Calu3 (cell line): ENCODE data around the gene GNG4. TPM values are rescaled to one million over a fixed set of nuclear protein-coding genes. Genes with fewer than 3 reads are reported as not detected.
"Not testable (repeated sequence)": the region's sequence is repeated elsewhere in the genome, so short reads cannot be mapped to it uniquely, and the experiment has no call there.

Source experiments
- BruUV-seq: library from RNA; stranded (reverse); fragments of 400-500 nt; replicated peaks from 2 replicates; lab custom pipeline; 2021; lab: Mats Ljungman, UMichigan
- CTCF ChIA-PET: fragments of 300-600 bp; sonication (Branson Sonifier 250); formaldehyde crosslinking; loops from one replicate; lab custom pipeline; 2022; ENCODE audit warnings: antibody characterized with exemption; lab: Charles Lee
- DNase-seq: peaks from one replicate; pipeline ENCODE4 v3.0.0; 2022
- H3K27ac Mint-ChIP-seq: one replicate; pipeline ENCODE4 v1.8.0; 2022; ENCODE audit warnings: mixed read lengths; ENCODE audit not compliant: unreplicated experiment
- H3K27me3 Mint-ChIP-seq: one replicate; pipeline ENCODE4 v1.8.0; 2022; ENCODE audit warnings: mixed read lengths; ENCODE audit not compliant: unreplicated experiment
- H3K36me3 Mint-ChIP-seq: one replicate; pipeline ENCODE4 v1.8.0; 2022; ENCODE audit warnings: mild to moderate bottlenecking, moderate library complexity, mixed read lengths; ENCODE audit not compliant: insufficient read depth, unreplicated experiment
- H3K4me1 Mint-ChIP-seq: one replicate; pipeline ENCODE4 v1.8.0; 2022; ENCODE audit warnings: mild to moderate bottlenecking, low read depth, mixed read lengths; ENCODE audit not compliant: unreplicated experiment
- H3K4me3 Mint-ChIP-seq: one replicate; pipeline ENCODE4 v1.8.0; 2022; ENCODE audit warnings: mild to moderate bottlenecking, low read depth, moderate library complexity, mixed read lengths; ENCODE audit not compliant: unreplicated experiment
- H3K9me3 Mint-ChIP-seq: one replicate; pipeline ENCODE4 v1.8.0; 2022; ENCODE audit warnings: low read depth, mixed read lengths; ENCODE audit not compliant: unreplicated experiment
- CTCF ChIP-seq: fragments of 200-600 bp; IDR thresholded peaks from one replicate; pipeline ENCODE4 v1.8.0; 2022; ENCODE audit warnings: antibody characterized with exemption; ENCODE audit not compliant: unreplicated experiment
- intact Hi-C: fragments of 100-400 bp; cut with micrococcal nuclease; formaldehyde crosslinking; loops from one replicate; pipeline ENCODE4 v1.10.0; 2022; ENCODE audit not compliant: unreplicated experiment
- total RNA-seq: library from RNA; stranded (reverse); gene quantifications from 2 replicates; pipeline ENCODE4 v1.2.3, GENCODE V29; 2022

The GNG4 gene
- total RNA-seq, 1 experiment from 2014 or later = 18.4 TPM

- TF ChIP-seq CTCF = no peak
- DNase-seq = no peak
- intact Hi-C loops = no loop called here
- H3K27me3 Mint-ChIP-seq = no peaks in the 10 kb centered on the region
- no peak overlapping the region for H3K27ac Mint-ChIP-seq
- no peak overlapping the region for H3K4me3 Mint-ChIP-seq
- CTCF ChIA-PET = no interaction called here
- no peaks in the 10 kb centered on the region for H3K36me3 Mint-ChIP-seq
- H3K4me1 Mint-ChIP-seq = no peaks in the 10 kb centered on the region
- no TSS peak for BruUV-seq
- no peaks in the 10 kb centered on the region for H3K9me3 Mint-ChIP-seq
Measured at GRCh38 chr1:235595079-235595478, 54.5 kb downstream of the GNG4 start.

GRCh38 chr1:235594281-235594895, 55.2 kb downstream of the GNG4 start:
- H3K4me3 Mint-ChIP-seq, H3K9me3 Mint-ChIP-seq, DNase-seq, H3K4me1 Mint-ChIP-seq, H3K27me3 Mint-ChIP-seq, BruUV-seq, H3K36me3 Mint-ChIP-seq, intact Hi-C loops, H3K27ac Mint-ChIP-seq: not testable (repeated sequence)
- CTCF ChIA-PET = interaction anchor here (0.6 kb wide), 1 partner anchor 30 kb away, joined by 3 read pairs; no protein-coding TSS in a partner anchor

GRCh38 chr1:235588916-235589515, 60.6 kb downstream of the GNG4 start:
- intact Hi-C loops = no loop called here
- Mint-ChIP-seq H3K4me1 (no peaks in the 10 kb centered on the region), H3K27ac (no peak overlapping the region), H3K4me3 (no peak overlapping the region), H3K9me3 (peaks cover 8% of the 10 kb centered on the region), H3K27me3 (no peaks in the 10 kb centered on the region), H3K36me3 (no peaks in the 10 kb centered on the region)
- no TSS peak for BruUV-seq
- no peak for TF ChIP-seq CTCF
- no peak for DNase-seq
- CTCF ChIA-PET = interaction anchor here (1.1 kb wide), 1 partner anchor 9 kb away, joined by 3 read pairs; no protein-coding TSS in a partner anchor

- Mint-ChIP-seq H3K9me3 (peaks cover 8% of the 10 kb centered on the region), H3K27me3 (no peaks in the 10 kb centered on the region), H3K4me3 (no peak overlapping the region), H3K27ac (no peak overlapping the region), H3K36me3 (no peaks in the 10 kb centered on the region), H3K4me1 (no peaks in the 10 kb centered on the region)
- DNase-seq = no peak
- CTCF ChIA-PET = interaction anchor here (0.6 kb wide), 1 partner anchor 9 kb away, joined by 5 read pairs; no protein-coding TSS in a partner anchor
- intact Hi-C loops = no loop called here
- no TSS peak for BruUV-seq
- no peak for TF ChIP-seq CTCF
Measured at GRCh38 chr1:235588156-235588555, 61.4 kb downstream of the GNG4 start.

DNA sequence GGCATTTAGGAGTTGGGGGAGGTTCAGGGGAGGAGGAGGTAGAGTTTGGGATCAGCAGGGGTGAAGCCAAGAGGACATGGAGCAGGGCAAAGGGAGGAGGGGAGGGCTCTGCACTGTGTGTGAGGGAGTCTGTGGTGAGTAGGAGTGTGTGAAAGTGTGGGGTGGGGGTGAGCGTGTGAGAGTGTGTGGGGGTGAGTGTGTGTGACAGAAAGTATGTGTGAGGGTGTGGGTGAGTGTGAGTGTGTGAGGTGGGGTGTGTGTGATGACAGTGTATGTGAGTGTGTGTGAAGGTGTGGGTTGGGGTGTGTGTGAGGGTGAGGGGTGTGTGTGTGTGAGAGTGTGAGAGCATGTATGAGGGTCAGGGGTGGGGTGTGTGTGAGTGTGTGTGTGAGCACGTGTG, 62.6 kb downstream of the GNG4 start:
- Mint-ChIP-seq H3K9me3 (peaks cover 8% of the 10 kb centered on the region), H3K4me1 (no peaks in the 10 kb centered on the region), H3K36me3 (no peaks in the 10 kb centered on the region), H3K27me3 (no peaks in the 10 kb centered on the region), H3K27ac (no peak overlapping the region), H3K4me3 (no peak overlapping the region)
- no peak for TF ChIP-seq CTCF
- DNase-seq = no peak
- CTCF ChIA-PET = no interaction called here
- intact Hi-C loops = no loop called here
- no TSS peak for BruUV-seq
